HUES6 (cell line): ENCODE data around the gene CHSY1.
"Not testable (repeated sequence)": the region's sequence is repeated elsewhere in the genome, so short reads cannot be mapped to it uniquely, and the experiment has no call there.

Source experiments
- H3K27ac ChIP-seq: 2 replicates; pipeline ENCODE4 v1.7.0; 2013; ENCODE audit warnings: low read depth, mild to moderate bottlenecking, low read length, inconsistent platforms
- H3K27me3 ChIP-seq: 2 replicates; pipeline ENCODE4 v1.6.1; 2013; ENCODE audit warnings: low read length; ENCODE audit not compliant: control insufficient read depth, insufficient read depth
- H3K36me3 ChIP-seq: 2 replicates; pipeline ENCODE4 v1.6.1; 2013; ENCODE audit warnings: low read length; ENCODE audit not compliant: control insufficient read depth, insufficient read depth
- H3K4me1 ChIP-seq: 2 replicates; pipeline ENCODE4 v1.6.1; 2013; ENCODE audit warnings: low read length; ENCODE audit not compliant: control insufficient read depth, insufficient read depth
- H3K4me3 ChIP-seq: 2 replicates; pipeline ENCODE4 v1.5.1; 2013; ENCODE audit warnings: low read depth, low read length
- H3K9ac ChIP-seq: one replicate; pipeline ENCODE4 v1.6.1; 2013; ENCODE audit warnings: mild to moderate bottlenecking, low read length
- H3K9me3 ChIP-seq: 2 replicates; pipeline ENCODE4 v1.6.1; 2013; ENCODE audit warnings: low read depth, low read length; ENCODE audit not compliant: control insufficient read depth, insufficient read depth

The CHSY1 gene

DNA sequence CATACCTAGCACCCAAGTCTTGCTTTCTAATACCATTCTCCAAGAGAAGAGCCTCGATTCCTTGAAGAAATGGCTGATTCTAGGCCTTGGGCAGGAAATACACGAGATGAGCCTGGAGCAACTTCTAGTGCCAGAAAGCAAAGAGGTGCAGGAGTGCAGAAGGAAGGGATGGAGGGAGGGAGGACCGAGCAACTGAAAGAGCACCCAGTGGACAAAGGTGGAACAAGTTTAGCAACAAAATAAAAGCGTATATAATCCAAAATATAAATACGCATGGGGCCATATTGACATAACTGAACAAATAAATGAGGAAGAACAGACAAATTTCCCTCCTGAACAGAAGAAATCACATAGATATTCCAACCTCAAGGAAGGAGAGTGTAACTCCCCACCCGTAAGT is 34.4 kb downstream of the CHSY1 start:
- Histone ChIP-seq H3K36me3 (peaks cover 37% of the 10 kb centered on the region), H3K27ac (no peak overlapping the region), H3K9ac (no peak overlapping the region), H3K4me3 (no peak overlapping the region), H3K4me1 (peaks cover 16% of the 10 kb centered on the region; the same call in 1 of the 2 replicates), H3K9me3 (no peaks in the 10 kb centered on the region), H3K27me3 (no peaks in the 10 kb centered on the region)

- no peaks in the 10 kb centered on the region for H3K27me3 ChIP-seq
- peaks cover 11% of the 10 kb centered on the region; the same call in 1 of the 2 replicates for H3K4me1 ChIP-seq
- no peak overlapping the region for H3K9ac ChIP-seq
- H3K36me3 ChIP-seq: peaks cover 37% of the 10 kb centered on the region
- no peaks in the 10 kb centered on the region for H3K9me3 ChIP-seq
- no peak overlapping the region for H3K27ac ChIP-seq
- H3K4me3 ChIP-seq: no peak overlapping the region
These were observed 35.7 kb downstream of the CHSY1 start for GRCh38 chr15:101216100-101216499.

DNA sequence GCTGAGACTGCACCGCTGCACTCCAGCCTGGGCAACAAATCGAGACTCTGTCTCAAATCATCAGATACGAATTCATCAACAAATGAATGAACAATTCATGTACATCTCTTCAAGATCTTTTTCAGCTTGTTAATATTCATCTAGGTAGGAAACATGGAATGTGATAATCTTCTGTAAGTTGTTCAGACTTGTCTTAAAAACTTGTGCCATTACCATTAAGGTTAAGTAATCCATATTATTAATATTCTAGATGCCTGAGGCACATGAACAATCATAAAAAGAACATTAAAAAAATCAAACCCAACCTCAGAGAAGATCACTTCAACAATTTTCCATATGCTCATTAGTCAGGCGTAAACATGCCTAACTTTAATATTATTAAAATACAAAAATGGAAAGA is 36.2 kb downstream of the CHSY1 start:
- no peak overlapping the region for H3K4me3 ChIP-seq
- no peaks in the 10 kb centered on the region for H3K9me3 ChIP-seq
- no peaks in the 10 kb centered on the region for H3K27me3 ChIP-seq
- no peak overlapping the region for H3K27ac ChIP-seq
- H3K4me1 ChIP-seq: peaks cover 9% of the 10 kb centered on the region; the same call in 1 of the 2 replicates
- H3K36me3 ChIP-seq: peaks cover 34% of the 10 kb centered on the region
- H3K9ac ChIP-seq: no peak overlapping the region

- not testable (repeated sequence) for H3K9ac ChIP-seq, H3K27ac ChIP-seq, H3K9me3 ChIP-seq, H3K4me3 ChIP-seq, H3K4me1 ChIP-seq, H3K27me3 ChIP-seq
- H3K36me3 ChIP-seq: peaks cover 27% of the 10 kb centered on the region
These were observed 37.3 kb downstream of the CHSY1 start for GRCh38 chr15:101214435-101215097.

- Histone ChIP-seq H3K27me3 (no peaks in the 10 kb centered on the region), H3K4me1 (peaks cover 4% of the 10 kb centered on the region; the same call in 1 of the 2 replicates), H3K4me3 (no peak overlapping the region), H3K9ac (no peak overlapping the region), H3K9me3 (no peaks in the 10 kb centered on the region), H3K36me3 (peaks cover 27% of the 10 kb centered on the region), H3K27ac (no peak overlapping the region)
These were observed 38.3 kb downstream of the CHSY1 start for GRCh38 chr15:101213570-101213969.

DNA sequence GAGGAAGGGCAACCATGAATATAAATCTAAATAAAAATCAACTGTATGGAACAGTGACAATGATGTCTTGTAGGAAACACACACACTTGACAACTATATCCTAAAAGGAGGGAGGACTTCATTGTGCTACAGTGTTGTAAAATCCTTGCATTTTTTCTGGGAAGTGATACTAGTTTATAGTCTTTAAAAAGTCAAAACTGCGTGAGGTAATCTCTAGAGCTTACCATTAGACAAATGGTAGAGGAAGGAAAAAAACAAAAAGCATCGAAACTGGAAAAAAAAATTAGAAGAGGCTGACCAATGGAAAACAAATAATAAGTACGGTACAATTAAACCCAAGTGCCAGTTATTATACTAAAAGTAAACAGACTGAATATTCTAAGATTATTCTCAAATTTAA is 38.7 kb downstream of the CHSY1 start:
- no peaks in the 10 kb centered on the region for H3K9me3 ChIP-seq
- no peak overlapping the region for H3K27ac ChIP-seq
- H3K4me1 ChIP-seq: peaks cover 4% of the 10 kb centered on the region; the same call in 1 of the 2 replicates
- peaks cover 27% of the 10 kb centered on the region for H3K36me3 ChIP-seq
- H3K9ac ChIP-seq: no peak overlapping the region
- no peaks in the 10 kb centered on the region for H3K27me3 ChIP-seq
- no peak overlapping the region for H3K4me3 ChIP-seq

DNA sequence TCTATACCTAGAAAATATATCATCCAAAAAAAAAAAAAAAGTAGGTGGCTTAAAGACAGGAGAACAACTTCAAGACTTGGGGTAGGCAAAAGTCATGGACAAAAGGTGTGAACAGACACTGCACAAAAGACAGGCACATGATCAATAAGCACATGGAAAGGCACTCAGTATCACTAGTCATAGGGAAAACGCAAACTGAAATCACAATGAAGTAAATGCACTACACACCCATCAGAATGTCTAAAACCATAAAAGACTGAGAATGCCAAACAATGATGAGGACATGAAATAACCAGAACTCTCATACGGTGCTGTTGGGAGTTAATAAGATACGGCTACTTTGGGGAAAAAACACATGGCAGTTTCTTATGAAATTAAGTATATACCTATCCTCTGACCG is 40.0 kb downstream of the CHSY1 start:
- H3K9ac ChIP-seq: no peak overlapping the region
- H3K9me3 ChIP-seq: no peaks in the 10 kb centered on the region
- peaks cover 18% of the 10 kb centered on the region for H3K36me3 ChIP-seq
- H3K27me3 ChIP-seq: no peaks in the 10 kb centered on the region
- no peak overlapping the region for H3K27ac ChIP-seq
- H3K4me3 ChIP-seq: no peak overlapping the region
- peaks cover 4% of the 10 kb centered on the region; the same call in 1 of the 2 replicates for H3K4me1 ChIP-seq

DNA sequence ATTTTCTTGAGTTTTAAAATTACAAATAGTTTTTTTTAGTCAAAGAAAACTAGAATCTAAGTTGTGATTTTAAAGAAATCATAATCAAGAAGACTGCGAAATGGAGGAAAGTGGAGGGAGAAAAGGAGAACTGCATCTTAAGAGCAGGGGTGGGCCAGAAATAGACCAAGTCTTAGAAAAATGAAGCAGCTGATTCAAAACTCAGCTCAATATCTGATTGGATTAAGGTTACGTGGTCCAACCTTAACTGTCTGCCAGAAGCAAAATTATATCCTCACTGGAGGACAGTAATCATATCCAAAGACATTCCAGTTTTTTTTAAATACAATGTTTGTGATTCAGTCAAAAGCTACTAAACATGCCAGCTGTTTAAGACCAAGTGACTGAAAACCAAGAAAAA is 41.4 kb downstream of the CHSY1 start:
- no peaks in the 10 kb centered on the region for H3K27me3 ChIP-seq
- no peaks in the 10 kb centered on the region for H3K9me3 ChIP-seq
- no peak overlapping the region for H3K4me3 ChIP-seq
- peaks cover 4% of the 10 kb centered on the region; the same call in 1 of the 2 replicates for H3K4me1 ChIP-seq
- no peak overlapping the region for H3K27ac ChIP-seq
- H3K9ac ChIP-seq: no peak overlapping the region
- peaks cover 16% of the 10 kb centered on the region for H3K36me3 ChIP-seq

GRCh38 chr15:101210058-101210457 is 41.8 kb downstream of the CHSY1 start:
- no peak overlapping the region for H3K4me3 ChIP-seq
- peaks cover 4% of the 10 kb centered on the region; the same call in 1 of the 2 replicates for H3K4me1 ChIP-seq

GRCh38 chr15:101209285-101209845 is 42.5 kb downstream of the CHSY1 start:
- no peak overlapping the region for H3K4me3 ChIP-seq
- no peak overlapping the region for H3K9ac ChIP-seq
- no peak overlapping the region for H3K27ac ChIP-seq
- peaks cover 4% of the 10 kb centered on the region; the same call in 1 of the 2 replicates for H3K4me1 ChIP-seq
- H3K36me3 ChIP-seq: peaks cover 11% of the 10 kb centered on the region
- no peaks in the 10 kb centered on the region for H3K27me3 ChIP-seq
- no peaks in the 10 kb centered on the region for H3K9me3 ChIP-seq

More at GRCh38 chr15:101210058-101210457, 41.8 kb downstream of the CHSY1 start:
- no peak overlapping the region for H3K27ac ChIP-seq
- no peaks in the 10 kb centered on the region for H3K9me3 ChIP-seq
- H3K9ac ChIP-seq: no peak overlapping the region
- no peaks in the 10 kb centered on the region for H3K27me3 ChIP-seq
- H3K36me3 ChIP-seq: peaks cover 16% of the 10 kb centered on the region

DNA sequence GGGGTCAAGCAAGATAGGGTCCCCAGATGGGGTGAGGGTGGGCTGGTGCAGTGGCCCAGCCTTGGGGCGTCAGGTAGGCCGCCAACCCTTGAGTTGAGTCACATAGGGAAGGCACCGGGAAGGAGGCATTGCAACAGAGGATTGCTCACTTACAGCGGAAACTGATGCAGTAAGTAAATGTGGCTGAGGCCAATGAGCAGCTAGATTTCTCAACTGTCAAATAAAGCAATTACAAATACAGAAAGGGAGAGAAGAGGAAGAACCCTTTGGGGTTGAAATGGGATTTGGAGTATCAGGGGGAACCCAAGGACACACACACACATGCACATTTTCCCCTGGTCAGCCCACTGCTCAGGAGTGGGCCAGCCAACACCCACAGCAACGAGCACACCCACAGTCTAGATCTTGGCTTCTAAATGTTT is 44.0 kb downstream of the CHSY1 start:
- Histone ChIP-seq H3K9ac (no peak overlapping the region), H3K27ac (no peak overlapping the region), H3K27me3 (no peaks in the 10 kb centered on the region), H3K9me3 (no peaks in the 10 kb centered on the region), H3K4me3 (no peak overlapping the region), H3K4me1 (peaks cover 2% of the 10 kb centered on the region; the same call in 1 of the 2 replicates), H3K36me3 (peaks cover 5% of the 10 kb centered on the region; the same call in 1 of the 2 replicates)
